H1 (cell line): ENCODE data around the gene ASTN2. TPM values are rescaled to one million over a fixed set of nuclear protein-coding genes. Genes with fewer than 3 reads are reported as not detected.

ENCODE experiments used
- CTCF ChIA-PET: fragments of 300-600 bp; sonication (Branson Sonifier 250); formaldehyde crosslinking; loops from one replicate; lab custom pipeline; 2021; ENCODE audit not compliant: partially characterized antibody; lab: Charles Lee
- POLR2A ChIA-PET: fragments of 300-600 bp; sonication (Branson Sonifier 250); formaldehyde crosslinking; loops from one replicate; lab custom pipeline; 2021; ENCODE audit warnings: inconsistent platforms; ENCODE audit not compliant: partially characterized antibody; lab: Charles Lee
- DNase-seq, 2 experiments: peaks; one replicate each; pipeline versions ENCODE4 v3.0.0 to v3.0.0-alpha.2; 2010 to 2022; ENCODE audit warnings: low spot score in 2 of 2, low read depth in 1 of 2, mixed read lengths in 1 of 2
- FAIRE-seq: peaks from 2 replicates; lab custom pipeline; 2011; peaks lifted over from hg19 to GRCh38; lab: Jason Lieb, UNC
- H2AFZ ChIP-seq: 2 replicates; pipeline ENCODE4 v1.8.1; 2012; ENCODE audit warnings: low read length, inconsistent platforms
- H2AK5ac ChIP-seq: 2 replicates; pipeline ENCODE4 v1.6.1; 2013; ENCODE audit warnings: low read depth, low read length
- H2BK120ac ChIP-seq: replicated peaks from 2 replicates; pipeline ENCODE3; 2013; ENCODE audit warnings: low read depth, low read length, inconsistent platforms
- H2BK12ac ChIP-seq: 2 replicates; pipeline ENCODE4 v1.6.1; 2013; ENCODE audit warnings: low read depth, low read length
- H2BK15ac ChIP-seq: 2 replicates; pipeline ENCODE4 v1.6.1; 2013; ENCODE audit warnings: low read length
- H2BK20ac ChIP-seq: 2 replicates; pipeline ENCODE4 v1.6.1; 2013; ENCODE audit warnings: low read length
- H2BK5ac ChIP-seq: 2 replicates; pipeline ENCODE4 v1.6.1; 2013; ENCODE audit warnings: low read depth, low read length
- H3K14ac ChIP-seq: 2 replicates; pipeline ENCODE4 v1.6.1; 2013; ENCODE audit warnings: inconsistent platforms; ENCODE audit not compliant: insufficient read length
- H3K18ac ChIP-seq: 2 replicates; pipeline ENCODE4 v1.6.1; 2013; ENCODE audit warnings: low read length; ENCODE audit errors: extremely low read depth
- H3K23ac ChIP-seq: 2 replicates; pipeline ENCODE4 v1.6.1; 2013; ENCODE audit warnings: inconsistent platforms; ENCODE audit not compliant: insufficient read length
- H3K23me2 ChIP-seq: 2 replicates; pipeline ENCODE4 v1.6.1; 2013; ENCODE audit warnings: low read depth, low read length
- H3K27ac ChIP-seq: 2 replicates; pipeline ENCODE4 v1.6.1; 2011; ENCODE audit warnings: low read depth, low read length, inconsistent platforms
- H3K27me3 ChIP-seq, 4 experiments: replicated peaks in 1 of 4; 1 replicate in 1 of 4; 2 replicates in 3 of 4; pipeline versions ENCODE4 v1.6.1 to v1.8.1; 2011 to 2013; ENCODE audit warnings: low read length in 3 of 4, mild to moderate bottlenecking in 3 of 4, inconsistent platforms in 2 of 4, mixed read lengths in 2 of 4, moderate library complexity in 1 of 4; ENCODE audit not compliant: control insufficient read depth in 3 of 4, insufficient read depth in 3 of 4; ENCODE audit errors: extremely low read depth in 1 of 4
- H3K36me3 ChIP-seq, 4 experiments: 2 replicates each; pipeline versions ENCODE4 v1.6.1 to v1.8.1; 2011 to 2013; ENCODE audit warnings: mild to moderate bottlenecking in 4 of 4, low read length in 3 of 4, moderate library complexity in 2 of 4, control low read depth in 1 of 4, inconsistent platforms in 1 of 4; ENCODE audit not compliant: insufficient read depth in 4 of 4, control insufficient read depth in 2 of 4
- H3K4ac ChIP-seq: replicated peaks from 2 replicates; pipeline ENCODE3; 2013; ENCODE audit warnings: low read length, low read depth, mixed read lengths, inconsistent platforms; ENCODE audit not compliant: insufficient read length
- H3K4me1 ChIP-seq, 4 experiments: replicated peaks in 1 of 4; 1 replicate in 1 of 4; 2 replicates in 3 of 4; pipeline versions ENCODE4 v1.6.1 to v1.8.1; 2011 to 2013; ENCODE audit warnings: low read length in 3 of 4, inconsistent platforms in 2 of 4, mixed read lengths in 1 of 4; ENCODE audit not compliant: insufficient read depth in 4 of 4, control insufficient read depth in 3 of 4
- H3K4me2 ChIP-seq, 2 experiments: 2 replicates each; pipeline versions ENCODE4 v1.6.1 to v1.8.1; 2011 to 2013; ENCODE audit warnings: low read depth in 2 of 2, low read length in 2 of 2, control low read depth in 1 of 2, inconsistent platforms in 1 of 2, mild to moderate bottlenecking in 1 of 2; ENCODE audit not compliant: insufficient read depth in 1 of 2
- H3K4me3 ChIP-seq, 4 experiments: fragments of 200-600, 300-600 bp in 1 of 4; sonication (generic), shearing (Covaris generic), sonication (Bioruptor Twin) in 1 of 4; 2 replicates each; pipeline versions ENCODE4 v1.5.1 to v1.8.1; 2011 to 2016; ENCODE audit warnings: low read length in 4 of 4, low read depth in 3 of 4, control low read depth in 2 of 4, inconsistent platforms in 2 of 4, mild to moderate bottlenecking in 2 of 4, mixed read lengths in 1 of 4, moderate library complexity in 1 of 4; ENCODE audit not compliant: insufficient read depth in 2 of 4; ENCODE audit errors: extremely low read depth in 1 of 4
- H3K56ac ChIP-seq: replicated peaks from 2 replicates; pipeline ENCODE3; 2013; ENCODE audit warnings: low read depth, mild to moderate bottlenecking, mixed read lengths, low read length, inconsistent platforms; ENCODE audit not compliant: insufficient read length
- H3K79me1 ChIP-seq: 2 replicates; pipeline ENCODE4 v1.6.1; 2013; ENCODE audit warnings: low read depth, low read length, control low read depth
- H3K79me2 ChIP-seq, 2 experiments: 2 replicates each; pipeline versions ENCODE4 v1.6.1 to v1.8.1; 2012 to 2013; ENCODE audit warnings: low read length in 2 of 2, mild to moderate bottlenecking in 2 of 2, inconsistent platforms in 1 of 2; ENCODE audit not compliant: insufficient read depth in 2 of 2, control insufficient read depth in 1 of 2
- H3K9ac ChIP-seq, 4 experiments: replicated peaks in 1 of 4; 1 replicate in 1 of 4; 2 replicates in 3 of 4; pipeline versions ENCODE4 v1.6.1 to v1.8.1; 2011 to 2013; ENCODE audit warnings: low read depth in 3 of 4, low read length in 3 of 4, control low read depth in 2 of 4, mild to moderate bottlenecking in 2 of 4, moderate library complexity in 2 of 4, inconsistent platforms in 1 of 4; ENCODE audit errors: extremely low read depth in 1 of 4
- H3K9me3 ChIP-seq, 2 experiments: 2 replicates each; pipeline versions ENCODE4 v1.6.1 to v1.8.1; 2012 to 2013; ENCODE audit warnings: mild to moderate bottlenecking in 2 of 2, moderate library complexity in 2 of 2, control low read depth in 1 of 2, inconsistent platforms in 1 of 2, low read depth in 1 of 2, low read length in 1 of 2, mixed read lengths in 1 of 2; ENCODE audit not compliant: insufficient read depth in 2 of 2
- H4K20me1 ChIP-seq, 2 experiments: replicated peaks in 1 of 2; 2 replicates each; pipeline versions ENCODE3 to v1.8.1; 2011 to 2013; ENCODE audit warnings: inconsistent platforms in 2 of 2, low read length in 2 of 2, mild to moderate bottlenecking in 1 of 2; ENCODE audit not compliant: insufficient read depth in 2 of 2, control insufficient read depth in 1 of 2
- H4K5ac ChIP-seq: 2 replicates; pipeline ENCODE4 v1.6.1; 2013; ENCODE audit warnings: low read length, low read depth, mixed read lengths, inconsistent platforms; ENCODE audit not compliant: insufficient read length
- H4K8ac ChIP-seq: 2 replicates; pipeline ENCODE4 v1.8.0; 2013; ENCODE audit warnings: mild to moderate bottlenecking, moderate library complexity, low read length, inconsistent platforms; ENCODE audit not compliant: insufficient read depth; ENCODE audit errors: extremely low read depth
- H4K91ac ChIP-seq: replicated peaks from 2 replicates; pipeline ENCODE3; 2013; ENCODE audit warnings: low read length, mixed read lengths, inconsistent platforms; ENCODE audit not compliant: insufficient read length
- ASH2L ChIP-seq: fragments of 200-600, 300-600 bp; sonication (generic); IDR thresholded peaks from one replicate; pipeline ENCODE4 v1.7.1; 2017; ENCODE audit warnings: low read length
- CBX5 ChIP-seq: fragments of 300-800, 300-1000 bp; sonication (generic); IDR thresholded peaks from 2 replicates; pipeline ENCODE4 v1.7.1; 2016; ENCODE audit warnings: antibody characterized with exemption, low read length, low read depth
- CBX8 ChIP-seq: fragments of 300-800, 300-1000 bp; sonication (generic); IDR thresholded peaks from 2 replicates; pipeline ENCODE4 v1.7.1; 2016; ENCODE audit warnings: low read depth, low read length, borderline replicate concordance
- CEBPB ChIP-seq: IDR thresholded peaks from 2 replicates; pipeline ENCODE4 v1.6.1; 2012; ENCODE audit warnings: low read depth, low read length
- CTBP2 ChIP-seq: IDR thresholded peaks from 2 replicates; pipeline ENCODE4 v1.7.0; 2011; ENCODE audit warnings: borderline replicate concordance, mild to moderate bottlenecking, moderate library complexity, mixed read lengths, low read length; ENCODE audit not compliant: insufficient read depth, insufficient read length
- JUN ChIP-seq: IDR thresholded peaks from 2 replicates; pipeline ENCODE4 v1.6.1; 2011; ENCODE audit warnings: low read depth, mild to moderate bottlenecking, improper control_type of control experiment, low read length
- NRF1 ChIP-seq: IDR thresholded peaks from 2 replicates; pipeline ENCODE4 v1.6.1; 2011; ENCODE audit warnings: mild to moderate bottlenecking, low read depth, low read length, improper control_type of control experiment
- RNF2 ChIP-seq: fragments of 200-900, 300-1000 bp; sonication (generic); IDR thresholded peaks from 2 replicates; pipeline ENCODE4 v1.7.1; 2016; ENCODE audit warnings: borderline replicate concordance, low read depth, mild to moderate bottlenecking, antibody characterized with exemption, low read length; ENCODE audit not compliant: poor library complexity, severe bottlenecking; ENCODE audit errors: missing control alignments
- SIN3A ChIP-seq, 2 experiments: IDR thresholded peaks in 1 of 2; conservative IDR thresholded peaks in 1 of 2; 2 replicates each; pipeline ENCODE4 v1.6.1; 2011 to 2012; ENCODE audit warnings: low read length in 2 of 2, improper control_type of control experiment in 1 of 2, low read depth in 1 of 2, mild to moderate bottlenecking in 1 of 2
- SUZ12 ChIP-seq: fragments of 200-600 bp; sonication (generic); IDR thresholded peaks from 2 replicates; pipeline ENCODE4 v1.6.1; 2012; ENCODE audit warnings: mild to moderate bottlenecking, inconsistent platforms, low read length, moderate library complexity, mixed read lengths
- ZNF274 ChIP-seq: IDR thresholded peaks from 2 replicates; pipeline ENCODE4 v1.7.0; 2012; ENCODE audit warnings: low read length, borderline replicate concordance; ENCODE audit errors: extremely low read depth
- polyA plus RNA-seq, 7 experiments: library from polyadenylated mRNA; depleted of rRNA in 3 of 7; stranded (reverse) in 5 of 7; unstranded in 2 of 7; fragments of >200 nt in 5 of 7; fragments of 200-250 nt in 2 of 7; gene quantifications; 1 replicate in 5 of 7; 2 replicates in 1 of 7; 4 replicates in 1 of 7; pipeline versions ENCODE4 v1.2.1 to v1.2.3, GENCODE V29; 2011 to 2013; ENCODE audit warnings: missing spikeins in 2 of 7, mixed read lengths in 2 of 7
- total RNA-seq: library from RNA; stranded (reverse); fragmentation: NEBNext Ultra II Directional; extraction: Animal tissue kit (Norgen Biotek cat#: 25700); gene quantifications from 2 replicates; pipeline ENCODE4 v1.2.1, GENCODE V29; 2021
- TF ChIP-seq, protein P1 (sequence below): IDR thresholded peaks from 2 replicates; pipeline ENCODE4 v1.6.1; 2012; ENCODE audit warnings: inconsistent platforms
- TF ChIP-seq, protein P2 (sequence below): IDR thresholded peaks from 2 replicates; pipeline ENCODE4 v1.6.1; 2012; ENCODE audit warnings: low read length, inconsistent platforms

Gene ASTN2
- total and polyA plus RNA-seq, 2 of the 8 experiments (the other 6 are each of a cell fraction or from before 2014, with no cell fraction given) = 8.2 to 13.7 TPM

DNA sequence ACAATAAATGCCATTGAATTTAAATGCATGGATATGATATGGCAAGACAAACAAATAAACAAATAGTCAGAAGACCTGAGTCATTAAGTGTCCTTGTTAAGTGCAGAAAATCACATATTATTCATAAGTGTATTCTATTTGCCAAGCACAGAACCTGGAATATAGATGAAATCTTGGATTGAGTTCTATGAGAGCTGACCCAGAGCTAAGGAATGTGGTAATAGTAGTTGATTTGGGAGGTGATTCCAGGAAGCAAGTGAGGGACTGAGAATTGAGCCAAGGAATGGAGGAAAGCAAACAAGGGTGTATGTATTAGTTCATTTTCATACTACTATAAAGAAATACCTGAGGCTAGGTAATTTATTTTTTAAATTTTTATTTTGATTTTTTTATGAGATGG, 518.9 kb downstream of the ASTN2 start:
- Histone ChIP-seq H2BK5ac (no peak overlapping the region), H3K4me1 (peaks cover 0 to 3% (median 0%) of the 10 kb centered on the region in 4 experiments; a peak in 2 of 7 replicates), H4K5ac (no peak overlapping the region), H3K56ac (no peak overlapping the region), H2BK15ac (no peak overlapping the region), H3K23me2 (no peaks in the 10 kb centered on the region; the same call in 1 of the 2 replicates), H2BK20ac (no peak overlapping the region), H4K8ac (no peak overlapping the region), H3K14ac (no peak overlapping the region), H2AK5ac (no peak overlapping the region), H3K18ac (no peak overlapping the region), H2AFZ (no peak overlapping the region), H2BK120ac (no peak overlapping the region), H4K20me1 (no peaks in the 10 kb centered on the region), H3K27me3 (no peaks in the 10 kb centered on the region), H3K23ac (no peak overlapping the region), H3K9me3 (peaks cover 0 to 3% of the 10 kb centered on the region in 2 experiments; a peak in 1 of 4 replicates), H3K79me2 (no peaks in the 10 kb centered on the region), H3K4ac (no peak overlapping the region), H3K36me3 (no peaks in the 10 kb centered on the region), H3K9ac (no peak overlapping the region), H3K79me1 (no peaks in the 10 kb centered on the region), H3K27ac (no peak overlapping the region), H2BK12ac (no peak overlapping the region), H3K4me3 (no peak overlapping the region), H4K91ac (no peak overlapping the region), H3K4me2 (no peak overlapping the region)
- FAIRE-seq (no peak), DNase-seq (no peak)
- CTCF ChIA-PET = no interaction called here
- POLR2A ChIA-PET = no interaction called here
- TF ChIP-seq SIN3A (conservative IDR thresholded peaks at IDR 0.05 in 1 of 2, IDR thresholded peaks at IDR 0.05 in 1 of 2; ENCODE audit: low read depth in 1 of 2, low read length in 2 of 2) (no peak), ASH2L (no peak), CTBP2 (no peak), CBX8 (no peak), NRF1 (no peak), JUN (no peak), RNF2 (no peak), CBX5 (no peak), CEBPB (no peak), SUZ12 (no peak), ZNF274 (no peak)
- TF ChIP-seq, protein P1, sequence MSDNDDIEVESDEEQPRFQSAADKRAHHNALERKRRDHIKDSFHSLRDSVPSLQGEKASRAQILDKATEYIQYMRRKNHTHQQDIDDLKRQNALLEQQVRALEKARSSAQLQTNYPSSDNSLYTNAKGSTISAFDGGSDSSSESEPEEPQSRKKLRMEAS = no peak
- TF ChIP-seq, protein P2, sequence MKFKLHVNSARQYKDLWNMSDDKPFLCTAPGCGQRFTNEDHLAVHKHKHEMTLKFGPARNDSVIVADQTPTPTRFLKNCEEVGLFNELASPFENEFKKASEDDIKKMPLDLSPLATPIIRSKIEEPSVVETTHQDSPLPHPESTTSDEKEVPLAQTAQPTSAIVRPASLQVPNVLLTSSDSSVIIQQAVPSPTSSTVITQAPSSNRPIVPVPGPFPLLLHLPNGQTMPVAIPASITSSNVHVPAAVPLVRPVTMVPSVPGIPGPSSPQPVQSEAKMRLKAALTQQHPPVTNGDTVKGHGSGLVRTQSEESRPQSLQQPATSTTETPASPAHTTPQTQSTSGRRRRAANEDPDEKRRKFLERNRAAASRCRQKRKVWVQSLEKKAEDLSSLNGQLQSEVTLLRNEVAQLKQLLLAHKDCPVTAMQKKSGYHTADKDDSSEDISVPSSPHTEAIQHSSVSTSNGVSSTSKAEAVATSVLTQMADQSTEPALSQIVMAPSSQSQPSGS = no peak
